PC-3 (cell line): Measurements from ENCODE around the gene GNB5. TPM values are rescaled to one million over a fixed set of nuclear protein-coding genes. Genes with fewer than 3 reads are reported as not detected.

Experiments used
- ATAC-seq: fragments of 200-7000 bp; cut with Tn5 transposase; 2 replicates; pipeline ENCODE4 v1.9.1; 2020; ENCODE audit warnings: mild to moderate bottlenecking, moderate library complexity
- BruUV-seq: library from RNA; stranded (reverse); fragments of 400-500 nt; replicated peaks from 2 replicates; lab custom pipeline; 2021; lab: Mats Ljungman, UMichigan
- CTCF ChIA-PET: fragments of 300-600 bp; sonication (Branson Sonifier 250); formaldehyde crosslinking; loops from one replicate; lab custom pipeline; 2022; ENCODE audit warnings: antibody characterized with exemption; lab: Charles Lee
- POLR2A ChIA-PET: fragments of 300-600 bp; sonication (Branson Sonifier 250); formaldehyde crosslinking; loops from one replicate; lab custom pipeline; 2022; ENCODE audit warnings: antibody characterized with exemption; ENCODE audit not compliant: unreplicated experiment; lab: Charles Lee
- DNase-seq: peaks from one replicate; pipeline ENCODE4 v3.0.0-alpha.2; 2015
- H2AFZ ChIP-seq: fragments of 300-600 bp; sonication (generic); 2 replicates; pipeline ENCODE4 v1.6.0; 2016; ENCODE audit warnings: antibody characterized with exemption, low read length
- H3F3A ChIP-seq: fragments of 300-600 bp; sonication (generic); one replicate; pipeline ENCODE4 v1.6.0; 2017; ENCODE audit warnings: antibody characterized with exemption, low read length, control low read depth, mild to moderate bottlenecking; ENCODE audit not compliant: unreplicated experiment
- H3K27ac ChIP-seq: fragments of 300-600 bp; sonication (generic); 2 replicates; pipeline ENCODE4 v1.5.1; 2016; ENCODE audit warnings: mild to moderate bottlenecking, low read length
- H3K27me3 ChIP-seq: fragments of 300-600 bp; sonication (generic); 2 replicates; pipeline ENCODE4 v1.6.1; 2016; ENCODE audit warnings: low read length, mixed read lengths
- H3K36me3 ChIP-seq: fragments of 300-600 bp; sonication (generic); 2 replicates; pipeline ENCODE4 v1.6.1; 2016; ENCODE audit warnings: low read depth, mixed run types, low read length, mixed read lengths
- H3K4me1 ChIP-seq: fragments of 300-600 bp; sonication (generic); 2 replicates; pipeline ENCODE4 v1.5.1; 2016; ENCODE audit warnings: low read length; ENCODE audit not compliant: insufficient read depth
- H3K4me2 ChIP-seq: fragments of 300-600 bp; sonication (generic); 2 replicates; pipeline ENCODE4 v1.6.0; 2016; ENCODE audit warnings: low read length
- H3K4me3 ChIP-seq: fragments of 300-600 bp; sonication (generic); 2 replicates; pipeline ENCODE4 v1.5.1; 2016; ENCODE audit warnings: mild to moderate bottlenecking, low read length, mixed read lengths
- H3K79me2 ChIP-seq: fragments of 300-600 bp; sonication (generic); 2 replicates; pipeline ENCODE4 v1.6.1; 2017; ENCODE audit warnings: low read length, mixed read lengths
- H3K9ac ChIP-seq: fragments of 300-600 bp; sonication (generic); 2 replicates; pipeline ENCODE4 v1.6.0; 2016; ENCODE audit warnings: mild to moderate bottlenecking, low read length
- H3K9me2 ChIP-seq: fragments of 300-600 bp; sonication (generic); replicated peaks from 2 replicates; pipeline ENCODE4 v1.6.1; 2016; ENCODE audit warnings: mixed run types, low read length, mixed read lengths
- H3K9me3 ChIP-seq: fragments of 300-600 bp; sonication (generic); 2 replicates; pipeline ENCODE4 v1.6.1; 2016; ENCODE audit warnings: low read length, mixed read lengths
- H4K20me1 ChIP-seq: fragments of 300-600 bp; sonication (generic); 2 replicates; pipeline ENCODE4 v1.6.1; 2016; ENCODE audit warnings: low read length, mixed read lengths
- EZH2 ChIP-seq: fragments of 300-600 bp; sonication (generic); IDR thresholded peaks from one replicate; pipeline ENCODE4 v1.6.1; 2017; ENCODE audit warnings: antibody characterized with exemption, mild to moderate bottlenecking, low read length; ENCODE audit not compliant: unreplicated experiment
- EZH2phosphoT487 ChIP-seq: fragments of 300-600 bp; sonication (generic); IDR thresholded peaks from 2 replicates; pipeline ENCODE4 v1.6.1; 2018; ENCODE audit warnings: mild to moderate bottlenecking, antibody characterized with exemption, low read length, borderline replicate concordance
- intact Hi-C: fragments of 100-400 bp; cut with micrococcal nuclease; formaldehyde crosslinking; loops from 2 replicates; pipeline ENCODE4 v1.9.0; 2023
- total RNA-seq: library from RNA; depleted of rRNA; stranded (reverse); fragments of >200 nt; gene quantifications from 2 replicates; pipeline ENCODE4 v1.2.3, GENCODE V29; 2014
- TF ChIP-seq, protein P1 (sequence below): fragments of 300-600 bp; sonication (generic); conservative IDR thresholded peaks from 2 replicates; pipeline ENCODE4 v1.5.1; 2017; ENCODE audit warnings: antibody characterized with exemption, low read depth, mild to moderate bottlenecking, low read length

GNB5 gene
- total RNA-seq, 1 experiment from 2014 or later: 49.3 TPM

DNA sequence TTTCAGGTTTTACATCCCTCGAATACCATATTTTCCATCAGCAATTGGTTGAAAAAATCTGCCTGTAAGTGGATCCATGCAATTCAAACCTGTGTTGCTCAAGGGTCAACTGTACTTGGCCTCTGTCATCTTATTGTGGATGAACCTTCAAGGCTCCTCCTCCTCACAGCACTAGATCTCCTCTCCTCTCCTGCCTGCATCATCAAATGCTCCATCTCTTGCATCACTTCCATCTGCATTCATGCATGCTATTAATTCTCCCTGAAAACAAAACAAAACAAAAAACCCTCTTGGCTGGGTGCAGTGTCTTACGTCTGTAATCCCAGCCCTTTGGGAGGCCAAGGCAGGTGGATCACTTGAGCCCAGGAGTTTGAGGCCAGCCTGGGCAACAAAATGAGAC, 88.7 kb downstream of the GNB5 start:
- peak; percentile 20 for DNase-seq
- H3K27ac ChIP-seq: peak overlapping the region; percentile 96

DNA sequence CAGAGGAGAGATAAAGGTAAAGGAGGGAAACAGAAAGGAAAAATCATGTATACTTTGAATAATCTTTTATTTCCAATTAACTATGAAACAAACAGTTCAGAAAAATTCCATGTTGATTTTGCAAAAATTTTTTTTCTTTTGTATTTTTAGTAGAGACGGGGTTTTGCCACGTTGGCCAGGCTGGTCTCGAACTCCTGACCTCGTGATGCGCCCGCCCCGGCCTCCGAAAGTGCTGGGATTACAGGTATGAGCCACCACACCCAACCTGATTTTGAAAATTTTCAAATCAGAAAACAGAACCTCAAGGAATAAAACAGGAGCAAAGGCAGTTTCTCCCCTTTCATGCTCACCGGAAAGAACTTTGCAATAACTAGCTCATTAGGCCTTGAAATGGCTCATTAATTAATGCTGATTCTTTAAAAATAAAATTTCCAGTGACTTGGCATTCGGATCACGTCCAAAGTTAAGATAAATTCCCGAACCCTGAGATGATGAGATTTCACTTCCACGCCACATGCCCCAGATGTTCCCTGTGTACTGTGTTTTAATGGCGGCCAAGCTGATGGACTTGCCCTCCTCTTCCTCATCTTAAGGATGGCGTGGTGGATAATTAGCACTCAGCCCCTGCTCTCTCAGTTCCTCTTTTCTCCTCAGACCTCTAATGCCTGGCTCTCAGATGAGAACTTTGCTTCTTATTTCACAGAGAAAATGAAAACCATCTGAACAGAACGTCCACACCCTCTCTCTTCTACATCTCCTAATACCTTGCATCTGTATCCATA, 89.5 kb downstream of the GNB5 start:
- ATAC-seq: no peak
- Histone ChIP-seq H3K4me3 (no peak overlapping the region), H3K27ac (peak overlapping the region; percentile 11; the same call in 1 of the 2 replicates), H3K9me2 (no peaks in the 10 kb centered on the region), H3K27me3 (no peaks in the 10 kb centered on the region), H3K79me2 (no peaks in the 10 kb centered on the region), H3K9ac (no peak overlapping the region), H3K4me1 (peaks cover 26% of the 10 kb centered on the region), H3K9me3 (no peaks in the 10 kb centered on the region), H4K20me1 (no peaks in the 10 kb centered on the region), H3K36me3 (no peaks in the 10 kb centered on the region), H3K4me2 (no peak overlapping the region), H2AFZ (no peak overlapping the region), H3F3A (no peaks in the 10 kb centered on the region)
- DNase-seq: no peak
- intact Hi-C loops: loop anchor here (5.0 kb wide), 1 partner anchor 41 kb away; no protein-coding TSS in a partner anchor
- CTCF ChIA-PET: no interaction called here
- POLR2A ChIA-PET: no interaction called here
- BruUV-seq: no TSS peak
- TF ChIP-seq EZH2: no peak
- TF ChIP-seq EZH2phosphoT487: no peak
- TF ChIP-seq, protein P1, sequence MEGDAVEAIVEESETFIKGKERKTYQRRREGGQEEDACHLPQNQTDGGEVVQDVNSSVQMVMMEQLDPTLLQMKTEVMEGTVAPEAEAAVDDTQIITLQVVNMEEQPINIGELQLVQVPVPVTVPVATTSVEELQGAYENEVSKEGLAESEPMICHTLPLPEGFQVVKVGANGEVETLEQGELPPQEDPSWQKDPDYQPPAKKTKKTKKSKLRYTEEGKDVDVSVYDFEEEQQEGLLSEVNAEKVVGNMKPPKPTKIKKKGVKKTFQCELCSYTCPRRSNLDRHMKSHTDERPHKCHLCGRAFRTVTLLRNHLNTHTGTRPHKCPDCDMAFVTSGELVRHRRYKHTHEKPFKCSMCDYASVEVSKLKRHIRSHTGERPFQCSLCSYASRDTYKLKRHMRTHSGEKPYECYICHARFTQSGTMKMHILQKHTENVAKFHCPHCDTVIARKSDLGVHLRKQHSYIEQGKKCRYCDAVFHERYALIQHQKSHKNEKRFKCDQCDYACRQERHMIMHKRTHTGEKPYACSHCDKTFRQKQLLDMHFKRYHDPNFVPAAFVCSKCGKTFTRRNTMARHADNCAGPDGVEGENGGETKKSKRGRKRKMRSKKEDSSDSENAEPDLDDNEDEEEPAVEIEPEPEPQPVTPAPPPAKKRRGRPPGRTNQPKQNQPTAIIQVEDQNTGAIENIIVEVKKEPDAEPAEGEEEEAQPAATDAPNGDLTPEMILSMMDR: no peak

More for the DNA sequence above, 88.7 kb downstream of the GNB5 start:
- Histone ChIP-seq H3K36me3 (no peaks in the 10 kb centered on the region), H3K4me3 (no peak overlapping the region), H3K9me2 (no peaks in the 10 kb centered on the region), H3K4me1 (peaks cover 26% of the 10 kb centered on the region), H3K9ac (peak overlapping the region; percentile 76; the same call in 1 of the 2 replicates), H2AFZ (no peak overlapping the region), H3K79me2 (no peaks in the 10 kb centered on the region), H3K4me2 (no peak overlapping the region), H3K27me3 (no peaks in the 10 kb centered on the region), H3K9me3 (no peaks in the 10 kb centered on the region), H3F3A (no peaks in the 10 kb centered on the region), H4K20me1 (no peaks in the 10 kb centered on the region)
- POLR2A ChIA-PET: no interaction called here
- TF ChIP-seq EZH2: no peak
- no peak for TF ChIP-seq EZH2phosphoT487
- TF ChIP-seq, protein P1: no peak
- no peak for ATAC-seq
- CTCF ChIA-PET: no interaction called here
- BruUV-seq: no TSS peak
- intact Hi-C loops: loop anchor here (5.0 kb wide), 1 partner anchor 40 kb away; no protein-coding TSS in a partner anchor
